Measurements from ENCODE around the gene KIF11. TPM values are rescaled to one million over a fixed set of nuclear protein-coding genes. Genes with fewer than 3 reads are reported as not detected.

Gene KIF11
- total RNA-seq, 1 donor from 2014 or later: 19.4 TPM

- H3K36me3 Mint-ChIP-seq: peaks cover 17% of the 10 kb centered on the region
- H3K27me3 Mint-ChIP-seq (ENCODE audit: low read depth): no peaks in the 10 kb centered on the region
- H3K4me1 Mint-ChIP-seq: no peaks in the 10 kb centered on the region
- no peak overlapping the region for H3K4me3 Mint-ChIP-seq
- TF ChIP-seq, protein P1, sequence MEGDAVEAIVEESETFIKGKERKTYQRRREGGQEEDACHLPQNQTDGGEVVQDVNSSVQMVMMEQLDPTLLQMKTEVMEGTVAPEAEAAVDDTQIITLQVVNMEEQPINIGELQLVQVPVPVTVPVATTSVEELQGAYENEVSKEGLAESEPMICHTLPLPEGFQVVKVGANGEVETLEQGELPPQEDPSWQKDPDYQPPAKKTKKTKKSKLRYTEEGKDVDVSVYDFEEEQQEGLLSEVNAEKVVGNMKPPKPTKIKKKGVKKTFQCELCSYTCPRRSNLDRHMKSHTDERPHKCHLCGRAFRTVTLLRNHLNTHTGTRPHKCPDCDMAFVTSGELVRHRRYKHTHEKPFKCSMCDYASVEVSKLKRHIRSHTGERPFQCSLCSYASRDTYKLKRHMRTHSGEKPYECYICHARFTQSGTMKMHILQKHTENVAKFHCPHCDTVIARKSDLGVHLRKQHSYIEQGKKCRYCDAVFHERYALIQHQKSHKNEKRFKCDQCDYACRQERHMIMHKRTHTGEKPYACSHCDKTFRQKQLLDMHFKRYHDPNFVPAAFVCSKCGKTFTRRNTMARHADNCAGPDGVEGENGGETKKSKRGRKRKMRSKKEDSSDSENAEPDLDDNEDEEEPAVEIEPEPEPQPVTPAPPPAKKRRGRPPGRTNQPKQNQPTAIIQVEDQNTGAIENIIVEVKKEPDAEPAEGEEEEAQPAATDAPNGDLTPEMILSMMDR (IDR thresholded peaks at IDR 0.05; ENCODE audit: unreplicated experiment): no peak
- no peak overlapping the region for H3K27ac Mint-ChIP-seq
- H3K9me3 Mint-ChIP-seq: peaks cover 11% of the 10 kb centered on the region
- DNase-seq (ENCODE audit: low spot score in 2 of 2, unreplicated experiment in 2 of 2): no peak
Measured at GRCh38 chr10:92655426-92655825, 62.5 kb downstream of the KIF11 start.

- no peak overlapping the region for H3K27ac Mint-ChIP-seq
- no peak overlapping the region for H3K4me3 Mint-ChIP-seq
- DNase-seq (ENCODE audit: low spot score in 2 of 2, unreplicated experiment in 2 of 2): no peak
- peaks cover 11% of the 10 kb centered on the region for H3K36me3 Mint-ChIP-seq
- H3K27me3 Mint-ChIP-seq (ENCODE audit: low read depth): no peaks in the 10 kb centered on the region
- H3K9me3 Mint-ChIP-seq: peaks cover 17% of the 10 kb centered on the region
- H3K4me1 Mint-ChIP-seq: no peaks in the 10 kb centered on the region
- TF ChIP-seq, protein P1 (IDR thresholded peaks at IDR 0.05; ENCODE audit: unreplicated experiment): no peak
Measured at GRCh38 chr10:92656266-92656961, 63.5 kb downstream of the KIF11 start.

- DNase-seq (ENCODE audit: low spot score in 2 of 2, unreplicated experiment in 2 of 2): no peak
- Mint-ChIP-seq H3K4me1 (no peaks in the 10 kb centered on the region), H3K9me3 (peaks cover 19% of the 10 kb centered on the region), H3K36me3 (peaks cover 11% of the 10 kb centered on the region), H3K27me3 (ENCODE audit: low read depth) (no peaks in the 10 kb centered on the region), H3K4me3 (no peak overlapping the region), H3K27ac (no peak overlapping the region)
- TF ChIP-seq, protein P1 (IDR thresholded peaks at IDR 0.05; ENCODE audit: unreplicated experiment): no peak
Measured at GRCh38 chr10:92657024-92657423, 64.1 kb downstream of the KIF11 start.

GRCh38 chr10:92662848-92663247, 69.9 kb downstream of the KIF11 start:
- Mint-ChIP-seq H3K4me1 (no peaks in the 10 kb centered on the region), H3K36me3 (peaks cover 7% of the 10 kb centered on the region), H3K9me3 (peaks cover 37% of the 10 kb centered on the region), H3K27ac (no peak overlapping the region), H3K27me3 (ENCODE audit: low read depth) (no peaks in the 10 kb centered on the region), H3K4me3 (no peak overlapping the region)
- DNase-seq (ENCODE audit: low spot score in 2 of 2, unreplicated experiment in 2 of 2): no peak
- TF ChIP-seq, protein P1 (IDR thresholded peaks at IDR 0.05; ENCODE audit: unreplicated experiment): no peak

GRCh38 chr10:92664322-92664721, 71.4 kb downstream of the KIF11 start:
- Mint-ChIP-seq H3K9me3 (peaks cover 32% of the 10 kb centered on the region), H3K36me3 (peaks cover 7% of the 10 kb centered on the region), H3K27ac (no peak overlapping the region), H3K4me1 (no peaks in the 10 kb centered on the region), H3K4me3 (no peak overlapping the region), H3K27me3 (ENCODE audit: low read depth) (no peaks in the 10 kb centered on the region)
- TF ChIP-seq, protein P1 (IDR thresholded peaks at IDR 0.05; ENCODE audit: unreplicated experiment): no peak
- no peak for DNase-seq (ENCODE audit: low spot score in 2 of 2, unreplicated experiment in 2 of 2)
